UCSD-AML1 (cell line): ENCODE data around the gene DLG5.
A peak's percentile ranks its signal among the peaks of the same experiment; 100 is the strongest.

Experiments used
- DNase-seq: peaks from one replicate; lab custom pipeline; 2025; ENCODE audit not compliant: unreplicated experiment; lab: John Stamatoyannopoulos, UW

Gene DLG5, protein sequence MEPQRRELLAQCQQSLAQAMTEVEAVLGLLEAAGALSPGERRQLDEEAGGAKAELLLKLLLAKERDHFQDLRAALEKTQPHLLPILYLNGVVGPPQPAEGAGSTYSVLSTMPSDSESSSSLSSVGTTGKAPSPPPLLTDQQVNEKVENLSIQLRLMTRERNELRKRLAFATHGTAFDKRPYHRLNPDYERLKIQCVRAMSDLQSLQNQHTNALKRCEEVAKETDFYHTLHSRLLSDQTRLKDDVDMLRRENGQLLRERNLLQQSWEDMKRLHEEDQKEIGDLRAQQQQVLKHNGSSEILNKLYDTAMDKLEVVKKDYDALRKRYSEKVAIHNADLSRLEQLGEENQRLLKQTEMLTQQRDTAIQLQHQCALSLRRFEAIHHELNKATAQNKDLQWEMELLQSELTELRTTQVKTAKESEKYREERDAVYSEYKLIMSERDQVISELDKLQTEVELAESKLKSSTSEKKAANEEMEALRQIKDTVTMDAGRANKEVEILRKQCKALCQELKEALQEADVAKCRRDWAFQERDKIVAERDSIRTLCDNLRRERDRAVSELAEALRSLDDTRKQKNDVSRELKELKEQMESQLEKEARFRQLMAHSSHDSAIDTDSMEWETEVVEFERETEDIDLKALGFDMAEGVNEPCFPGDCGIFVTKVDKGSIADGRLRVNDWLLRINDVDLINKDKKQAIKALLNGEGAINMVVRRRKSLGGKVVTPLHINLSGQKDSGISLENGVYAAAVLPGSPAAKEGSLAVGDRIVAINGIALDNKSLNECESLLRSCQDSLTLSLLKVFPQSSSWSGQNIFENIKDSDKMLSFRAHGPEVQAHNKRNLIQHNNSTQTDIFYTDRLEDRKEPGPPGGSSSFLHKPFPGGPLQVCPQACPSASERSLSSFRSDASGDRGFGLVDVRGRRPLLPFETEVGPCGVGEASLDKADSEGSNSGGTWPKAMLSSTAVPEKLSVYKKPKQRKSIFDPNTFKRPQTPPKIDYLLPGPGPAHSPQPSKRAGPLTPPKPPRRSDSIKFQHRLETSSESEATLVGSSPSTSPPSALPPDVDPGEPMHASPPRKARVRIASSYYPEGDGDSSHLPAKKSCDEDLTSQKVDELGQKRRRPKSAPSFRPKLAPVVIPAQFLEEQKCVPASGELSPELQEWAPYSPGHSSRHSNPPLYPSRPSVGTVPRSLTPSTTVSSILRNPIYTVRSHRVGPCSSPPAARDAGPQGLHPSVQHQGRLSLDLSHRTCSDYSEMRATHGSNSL (N-terminal part only)

DNA sequence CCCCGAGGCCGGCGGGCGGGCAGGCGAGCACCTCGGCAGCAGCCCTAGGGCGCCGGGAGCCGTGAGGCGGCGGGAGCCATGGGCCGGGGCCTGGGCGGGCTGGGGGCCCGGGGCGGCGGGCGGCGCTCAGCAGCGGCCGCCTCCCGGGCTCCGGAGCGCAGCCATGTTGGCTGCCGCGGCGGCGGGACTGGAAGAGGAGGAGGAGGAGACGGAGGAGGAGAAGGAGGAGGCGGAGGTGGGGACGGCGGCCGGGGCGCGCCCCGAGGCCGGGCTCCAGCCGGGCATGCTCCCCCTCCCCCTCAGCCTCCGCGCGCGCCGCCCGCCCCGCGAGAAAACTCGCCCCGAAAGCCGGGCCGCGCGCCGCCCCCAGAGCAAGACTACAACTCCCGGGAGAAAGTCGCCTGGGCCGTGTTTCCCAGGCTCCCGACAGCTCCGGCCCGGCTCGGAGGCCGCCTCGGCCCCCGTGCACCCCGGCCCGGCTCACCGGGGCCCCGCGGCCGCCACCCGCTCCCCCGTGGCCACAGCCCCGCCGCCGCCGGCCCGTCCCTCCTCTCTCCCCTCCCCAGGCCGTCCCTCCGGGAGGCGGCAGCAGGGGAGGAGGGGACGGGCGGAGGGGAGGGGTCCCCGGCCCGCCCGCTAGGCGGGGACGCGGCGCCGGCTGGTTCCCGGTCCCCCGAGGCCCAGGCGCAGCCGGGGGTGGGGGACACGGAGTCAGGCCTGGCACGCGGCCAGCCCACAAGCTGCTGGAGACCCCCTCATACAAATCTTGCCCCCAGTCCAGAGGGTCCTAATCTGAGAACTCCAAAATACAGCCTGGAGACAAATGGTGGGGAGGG, at the start of gene DLG5:
DLG5 (minus strand) TSS at position 190 of the 836 bp plus-strand sequence. CDS start 235 bp downstream, outside the sequence.
- peak; percentile 49 for DNase-seq

DNA sequence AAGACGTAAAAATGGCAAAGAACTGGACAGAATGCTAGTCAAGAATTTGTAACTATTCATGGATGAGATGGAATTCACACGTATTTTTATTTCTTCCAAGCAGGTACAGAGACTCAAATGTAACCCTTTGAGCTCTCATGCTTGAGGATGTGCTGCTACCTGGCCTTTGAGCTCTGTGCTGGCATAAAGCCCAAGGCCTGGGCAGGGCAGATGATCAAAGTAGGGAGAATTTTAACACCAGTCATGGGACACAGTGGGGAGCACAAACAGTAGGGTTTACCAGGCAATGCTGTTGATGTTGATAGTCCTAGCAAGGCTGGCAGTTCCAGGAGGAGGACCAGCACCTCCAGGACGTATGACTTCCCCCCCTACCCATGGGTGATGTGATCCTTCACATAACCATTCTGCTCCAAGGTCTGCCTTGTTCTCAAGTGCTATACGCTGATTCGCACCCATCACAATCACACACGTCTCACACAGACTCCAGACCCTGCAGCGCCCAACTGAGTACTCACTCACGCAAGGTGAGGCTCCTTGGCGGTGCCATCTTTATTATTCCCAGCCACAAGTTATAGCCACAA, 48.6 kb upstream of the DLG5 start:
- DNase-seq, result no peak

DNA sequence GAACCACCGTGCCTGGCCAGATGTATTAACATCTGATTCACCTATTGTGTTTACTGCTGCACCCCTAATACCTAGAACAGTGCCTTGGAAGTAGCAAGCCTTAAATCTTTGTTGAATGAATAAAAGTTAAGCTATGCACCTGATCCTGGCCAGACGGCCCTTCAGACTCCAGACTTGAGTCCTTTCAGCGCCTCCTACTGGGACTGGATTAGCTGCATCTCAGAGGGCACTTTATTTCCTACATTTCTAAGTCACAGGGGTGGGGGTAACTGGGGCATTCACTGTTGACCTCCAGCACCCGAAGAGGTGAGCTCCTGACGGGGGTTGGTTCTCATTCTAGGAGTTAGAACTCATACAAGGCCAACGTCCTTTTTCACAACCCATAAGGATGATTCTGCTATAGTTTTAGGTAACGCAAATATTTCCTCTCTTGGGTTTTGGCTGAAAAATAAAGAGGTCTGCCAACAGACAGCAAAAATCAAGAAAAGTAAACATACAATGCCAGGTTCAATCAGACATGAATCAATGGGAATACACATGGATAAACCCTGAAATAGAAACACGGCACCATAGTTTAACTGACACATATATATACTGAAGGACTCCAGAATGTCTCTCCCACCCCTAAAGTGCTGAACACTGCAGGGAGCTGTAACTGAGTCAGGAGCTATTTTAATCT, 48.0 kb upstream of the DLG5 start:
- peak; percentile 25 for DNase-seq

DNA sequence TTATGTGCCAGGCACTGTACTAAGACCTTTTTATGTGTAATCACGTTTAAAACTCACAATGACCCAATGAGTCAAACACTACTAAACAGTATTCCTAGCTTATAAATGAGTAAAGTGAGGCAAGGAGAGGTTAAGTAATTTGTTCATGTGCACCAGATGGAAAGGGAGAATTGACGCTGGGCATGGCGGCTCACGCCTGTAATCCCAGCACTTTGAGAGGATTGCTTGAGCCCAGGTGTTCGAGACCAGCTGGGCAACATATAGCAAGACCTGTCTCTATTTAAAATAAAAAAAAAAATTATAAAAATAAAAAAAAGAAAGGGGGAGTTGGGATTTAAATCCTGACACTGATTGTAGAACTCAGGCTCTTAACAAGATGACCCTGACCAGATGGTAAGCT, 46.7 kb upstream of the DLG5 start:
- DNase-seq, result no peak

DNA sequence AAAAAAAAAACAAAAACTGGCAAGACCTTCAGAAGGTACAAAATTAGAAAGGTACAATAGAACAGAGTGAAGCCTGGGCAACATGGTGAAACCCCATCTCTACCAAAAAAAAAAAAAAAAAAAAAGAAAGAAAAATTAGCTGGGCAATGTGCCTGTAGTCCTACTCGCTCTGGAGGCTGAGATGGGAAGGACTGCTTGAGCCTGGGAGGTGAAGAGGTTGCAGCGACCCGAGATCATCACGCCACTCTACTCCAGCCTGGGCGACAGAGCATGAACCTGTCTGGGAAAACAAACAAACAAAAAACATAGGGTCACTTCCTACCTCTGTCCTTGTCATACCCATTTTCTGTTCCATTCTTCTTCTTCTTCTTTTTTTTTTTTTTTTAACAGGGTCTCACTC, 45.6 kb upstream of the DLG5 start:
- no peak for DNase-seq

DNA sequence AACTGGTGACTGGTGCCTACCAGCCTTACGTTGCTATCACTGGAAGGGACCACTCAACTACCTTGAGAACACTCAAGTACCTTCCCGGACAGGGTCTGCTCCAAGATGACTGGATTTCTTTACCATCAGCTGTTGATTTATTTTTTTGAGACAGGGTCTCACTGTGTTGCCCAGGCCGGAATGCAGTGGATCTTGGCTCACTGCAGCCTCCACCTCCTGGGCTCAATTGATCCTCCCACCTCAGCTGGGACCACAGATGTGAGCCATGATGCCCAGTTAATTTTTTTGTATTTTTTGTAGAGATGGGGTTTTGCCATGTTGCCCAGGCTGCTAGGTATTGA, 45.2 kb upstream of the DLG5 start:
- no peak for DNase-seq

DNA sequence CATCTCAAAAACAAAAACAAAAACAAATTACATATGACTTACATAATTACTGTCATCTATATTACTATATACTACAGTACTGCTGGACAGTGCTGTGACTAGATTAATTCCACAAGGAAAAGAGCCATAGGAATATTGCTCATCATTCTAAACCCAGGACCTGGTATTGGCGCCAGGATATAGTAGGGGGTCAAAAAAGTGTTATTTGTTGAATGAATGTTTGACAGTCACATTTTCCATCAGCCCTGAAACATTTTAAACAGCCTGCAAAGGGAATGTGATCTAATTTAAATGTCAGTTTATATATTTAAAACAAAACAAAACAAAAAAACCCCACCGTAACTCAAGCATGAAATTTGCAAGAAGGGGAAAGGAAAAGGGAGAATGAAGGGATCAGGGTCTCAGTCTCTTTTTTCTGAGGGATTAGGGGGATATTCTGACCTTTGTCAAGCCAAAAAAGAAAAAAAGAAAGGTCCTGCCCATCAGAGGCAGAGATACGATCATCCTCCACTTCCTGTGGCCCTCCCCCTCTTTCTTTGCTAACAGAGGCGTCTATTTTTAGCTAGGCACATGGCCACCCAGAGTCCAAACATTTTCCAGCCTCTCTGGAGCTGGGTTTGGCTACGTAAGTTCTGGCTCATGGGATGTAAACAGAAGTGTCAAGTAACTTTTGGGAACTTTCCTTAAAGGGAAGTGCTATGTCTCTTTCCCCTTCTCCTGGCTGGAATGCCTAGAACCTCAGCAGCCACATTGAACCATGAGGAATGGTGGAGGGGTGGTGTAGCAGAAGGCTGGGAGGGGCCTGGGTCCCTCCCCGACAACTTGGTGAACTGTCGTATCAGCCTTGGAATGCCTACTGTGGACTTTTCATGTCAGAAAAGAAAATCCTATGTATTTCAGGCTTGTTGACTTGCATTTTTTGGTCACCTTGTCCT, 44.6 kb upstream of the DLG5 start:
- peak; percentile 41 for DNase-seq

DNA sequence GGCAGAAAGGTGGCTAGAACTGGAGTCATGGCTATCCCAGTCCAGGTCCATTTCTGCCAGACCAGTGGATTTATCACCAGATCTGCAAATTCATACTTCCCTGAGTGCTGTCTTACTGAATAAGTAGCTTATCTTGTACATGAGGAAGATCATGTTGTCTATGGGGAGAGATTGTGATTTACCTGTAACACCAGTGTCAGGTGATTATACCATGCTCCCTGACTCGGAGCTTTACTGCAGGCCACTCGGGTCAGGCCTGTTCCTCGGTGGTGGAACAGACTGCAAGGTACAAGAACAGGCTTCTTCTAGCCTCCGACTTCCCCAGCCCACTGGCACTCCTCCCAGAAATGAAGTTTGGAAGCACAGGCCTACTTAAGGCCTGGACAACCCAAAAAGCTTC, 42.6 kb upstream of the DLG5 start:
- no peak for DNase-seq

DNA sequence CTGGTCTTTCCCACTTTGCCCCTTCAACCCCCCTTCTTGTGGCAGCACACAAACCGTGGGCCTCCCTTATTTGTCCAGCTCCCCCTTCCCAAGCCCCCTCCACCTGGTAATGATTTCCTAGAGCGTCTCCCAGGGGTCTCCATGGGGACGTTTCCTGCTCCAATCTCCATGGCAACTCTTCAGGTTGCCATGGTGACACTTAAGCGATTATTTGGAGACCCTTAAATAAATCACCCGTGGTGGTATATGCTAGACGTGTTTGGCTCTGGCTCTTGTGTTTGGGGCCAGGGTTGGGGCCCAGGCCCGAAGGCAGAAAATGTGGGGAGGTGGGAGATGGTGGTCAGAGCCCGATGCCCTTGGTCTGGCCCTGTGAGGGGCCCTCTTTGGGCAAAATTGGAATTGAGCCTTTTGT, 41.1 kb upstream of the DLG5 start:
- DNase-seq, result no peak

DNA sequence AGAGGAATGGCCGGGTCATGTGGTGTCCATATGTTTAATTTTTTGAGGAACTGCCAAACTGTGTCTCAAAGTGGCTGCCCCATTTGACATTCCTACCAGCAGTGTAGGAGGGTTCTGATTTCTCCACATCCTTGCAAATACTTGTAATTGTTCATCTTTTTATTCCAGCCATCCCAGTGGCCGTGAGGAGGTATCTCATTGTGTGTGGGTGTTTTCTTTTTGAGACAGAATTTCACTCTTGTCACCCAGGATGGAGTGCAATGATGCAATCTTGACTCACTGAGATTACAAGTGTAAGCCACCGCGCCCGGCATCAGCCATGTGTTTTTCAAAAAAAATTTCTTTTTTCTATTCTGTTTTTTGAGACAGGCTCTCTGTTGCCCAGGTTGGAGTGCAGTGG, 38.7 kb upstream of the DLG5 start:
- DNase-seq, result no peak

DNA sequence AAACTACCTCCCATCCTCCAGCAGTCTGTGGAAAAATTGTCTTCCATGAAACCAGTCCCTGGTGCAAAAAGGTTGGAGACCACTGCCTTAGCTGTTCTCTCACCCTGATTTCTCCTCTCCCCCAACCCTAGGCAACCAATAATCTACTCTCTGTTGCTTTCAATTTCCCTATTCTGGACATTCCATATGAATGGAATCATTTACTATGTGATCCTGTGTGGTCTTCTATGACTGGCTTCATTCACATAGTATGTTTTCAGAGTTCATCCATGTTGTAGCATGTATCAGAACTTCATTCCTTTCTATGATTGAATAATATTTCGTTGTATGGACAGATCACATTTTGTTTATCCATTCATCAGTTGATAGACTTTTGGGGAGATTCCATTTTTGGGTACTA, 38.3 kb upstream of the DLG5 start:
- no peak for DNase-seq

DNA sequence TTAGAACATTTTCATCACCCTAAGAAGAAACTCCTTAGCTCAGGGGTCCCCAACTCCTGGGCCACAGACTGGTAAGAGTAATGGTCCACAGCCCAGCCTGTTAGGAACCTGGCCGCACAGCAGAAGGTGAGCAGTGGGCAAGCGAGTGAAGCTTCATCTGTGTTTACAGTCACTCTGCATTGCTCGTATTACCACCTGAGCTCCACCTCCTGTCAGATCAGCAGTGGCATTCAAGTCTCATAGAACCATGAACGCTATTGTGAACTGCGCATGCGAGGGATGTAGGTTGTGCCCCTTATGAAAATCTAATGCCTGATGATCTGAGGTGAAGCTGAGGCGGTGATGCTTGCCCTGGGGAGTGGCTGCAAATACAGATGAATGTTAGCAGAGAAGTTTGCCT, 37.3 kb upstream of the DLG5 start:
- DNase-seq, result no peak

DNA sequence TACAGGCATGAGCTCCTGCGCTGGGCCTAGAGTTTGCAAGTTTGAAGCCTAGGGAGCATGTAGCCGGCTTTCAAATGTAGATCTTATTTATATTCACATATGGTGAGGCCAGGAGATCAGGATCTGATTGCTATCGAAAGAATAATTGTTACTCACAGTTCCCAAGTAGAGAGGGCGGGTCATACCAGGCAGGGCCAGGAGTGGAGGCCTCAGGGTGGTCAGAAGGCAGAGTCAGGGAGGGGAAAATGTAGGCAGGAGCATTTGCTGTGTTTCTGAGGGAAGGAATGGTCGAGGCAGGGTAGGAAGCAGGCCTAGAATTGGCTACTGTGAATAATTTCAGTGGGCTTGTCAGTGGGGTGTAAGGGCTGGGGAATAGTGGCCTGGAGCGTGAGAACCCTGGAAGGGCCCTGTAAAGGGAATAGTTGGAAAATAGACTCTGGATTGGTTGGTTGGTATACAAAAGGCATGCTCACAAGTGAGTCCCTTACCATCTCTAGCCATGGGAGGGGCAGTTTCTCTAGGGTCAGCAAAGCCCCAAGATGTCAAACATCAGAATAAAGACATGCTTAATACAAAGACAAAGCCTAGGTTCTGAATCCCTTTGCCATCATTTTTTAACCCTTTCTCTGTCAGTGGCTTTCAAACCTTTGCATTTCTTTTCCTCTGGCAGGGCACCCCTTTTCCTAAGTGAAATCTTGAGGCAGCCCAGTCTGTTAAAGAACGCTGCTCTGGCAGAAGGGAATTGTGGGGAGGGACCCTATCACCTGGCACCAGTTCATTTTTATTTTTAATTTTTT, 36.0 kb upstream of the DLG5 start:
- no peak for DNase-seq

DNA sequence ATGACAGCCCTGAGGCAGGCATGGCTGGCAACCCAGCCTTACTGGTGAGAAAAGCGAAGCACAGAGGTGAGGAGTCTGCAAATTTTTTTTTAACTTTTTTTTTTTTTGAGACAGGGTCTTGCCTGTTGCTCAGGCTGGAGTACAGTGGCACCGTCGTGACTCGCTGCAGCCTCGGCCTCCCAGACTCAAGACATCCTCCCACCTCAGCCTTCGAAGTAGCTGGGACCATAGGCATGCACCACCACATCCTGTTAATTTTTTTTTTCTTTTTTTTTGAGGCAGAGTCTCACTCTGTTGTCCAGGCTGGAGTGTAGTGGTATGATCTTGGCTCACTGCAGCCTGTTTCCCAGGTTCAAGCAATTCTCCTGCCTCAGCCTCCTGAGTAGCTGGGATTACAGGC, 35.1 kb upstream of the DLG5 start:
- DNase-seq, result no peak

DNA sequence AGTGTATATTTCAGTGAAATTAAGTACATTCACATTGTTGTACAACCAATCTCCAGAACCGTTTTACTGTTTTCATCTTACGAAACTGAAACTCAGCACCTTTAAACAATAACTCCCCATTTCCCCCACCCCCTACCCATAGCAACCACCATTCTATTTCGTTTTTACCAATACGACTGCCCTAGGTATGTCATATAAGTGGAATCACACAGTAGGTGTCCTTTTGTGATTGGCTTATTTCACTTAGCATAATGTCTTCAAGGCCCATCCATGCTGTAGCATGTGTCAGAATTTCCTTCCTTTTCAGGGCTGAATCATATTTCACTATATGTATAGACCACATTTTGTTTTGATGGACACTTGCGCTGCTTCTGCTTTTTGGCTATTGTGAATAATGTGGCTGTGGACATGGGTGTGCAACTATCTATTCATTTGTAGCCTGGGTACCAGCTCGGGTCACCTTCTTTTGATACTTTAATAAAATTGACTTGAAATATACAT, 34.3 kb upstream of the DLG5 start:
- no peak for DNase-seq

DNA sequence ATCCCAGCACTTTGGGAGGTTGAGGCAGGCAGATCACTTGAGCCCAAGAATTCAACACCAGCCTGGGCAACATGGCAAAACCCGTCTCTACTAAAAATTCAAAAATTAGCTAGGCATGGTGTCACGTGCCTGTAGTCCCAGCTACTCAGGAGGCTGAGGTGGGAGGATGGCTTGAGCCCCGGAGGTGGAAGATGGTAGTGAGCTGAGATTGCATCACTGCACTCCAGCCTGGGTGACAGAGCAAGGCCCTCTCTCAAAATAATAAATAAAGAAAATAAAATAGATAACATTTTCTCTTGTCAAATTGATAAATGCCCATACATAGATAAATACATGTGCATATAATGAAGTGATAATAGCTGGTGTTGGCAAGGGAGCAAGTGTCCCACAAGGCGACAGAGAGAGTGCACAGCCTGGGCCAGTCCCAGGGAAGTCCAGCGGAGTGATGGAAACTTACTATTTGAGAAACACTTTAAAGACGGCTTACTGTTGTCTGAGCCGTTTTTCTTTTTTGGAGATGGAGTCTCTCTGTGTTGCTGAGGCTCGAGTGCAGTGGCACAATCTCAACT, 33.4 kb upstream of the DLG5 start:
- no peak for DNase-seq

DNA sequence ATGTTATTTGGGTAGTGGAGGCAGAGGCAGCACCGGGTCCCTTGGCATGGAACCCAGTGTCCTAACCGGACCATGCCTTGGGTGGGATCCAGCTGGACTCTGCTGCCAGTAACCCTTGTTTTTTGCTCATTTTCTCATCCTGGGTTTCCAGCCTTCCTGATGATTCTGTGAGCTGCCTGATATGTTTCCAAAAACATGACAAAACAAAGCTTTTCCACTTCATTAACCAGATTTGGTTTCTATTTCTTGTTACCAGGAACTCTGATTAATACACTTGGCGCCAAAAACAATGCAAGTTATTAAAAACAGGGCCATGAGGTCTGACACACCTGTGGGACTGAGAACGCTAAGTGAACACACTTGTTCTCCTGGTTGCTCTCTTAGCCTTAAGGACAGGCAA, 32.8 kb upstream of the DLG5 start:
- DNase-seq, result no peak
